HG03196 (cell line): ENCODE results near the gene EXOSC10.
"Not testable (repeated sequence)": the region's sequence is repeated elsewhere in the genome, so short reads cannot be mapped to it uniquely, and the experiment has no call there.

ENCODE experiments used
- ATAC-seq: cut with Tn5 transposase; IDR thresholded peaks from one replicate; pipeline ENCODE4 v1.9.1; 2021; ENCODE audit not compliant: unreplicated experiment

The EXOSC10 gene

DNA sequence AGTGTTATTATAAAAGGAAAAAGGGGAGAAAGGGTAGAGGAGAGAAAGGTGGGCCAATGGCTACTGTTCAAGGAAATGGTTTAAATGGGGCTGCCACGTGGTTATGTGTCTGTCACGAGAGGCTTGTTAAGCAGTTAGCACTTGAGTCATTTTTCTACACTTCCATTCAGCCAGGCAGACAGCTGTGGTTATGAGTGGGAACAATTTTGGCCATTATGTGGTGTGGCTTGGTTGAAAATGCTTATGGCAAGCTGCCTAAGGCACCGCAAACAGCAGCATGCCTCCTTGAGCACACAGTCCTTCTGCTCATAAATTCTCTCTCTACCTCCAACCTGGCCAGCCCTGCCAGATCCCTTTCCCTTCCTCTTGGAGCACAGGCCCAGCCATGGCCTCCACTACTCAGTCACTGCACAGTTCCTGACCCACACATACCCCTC is 36.7 kb downstream of the EXOSC10 start:
- no peak for ATAC-seq

DNA sequence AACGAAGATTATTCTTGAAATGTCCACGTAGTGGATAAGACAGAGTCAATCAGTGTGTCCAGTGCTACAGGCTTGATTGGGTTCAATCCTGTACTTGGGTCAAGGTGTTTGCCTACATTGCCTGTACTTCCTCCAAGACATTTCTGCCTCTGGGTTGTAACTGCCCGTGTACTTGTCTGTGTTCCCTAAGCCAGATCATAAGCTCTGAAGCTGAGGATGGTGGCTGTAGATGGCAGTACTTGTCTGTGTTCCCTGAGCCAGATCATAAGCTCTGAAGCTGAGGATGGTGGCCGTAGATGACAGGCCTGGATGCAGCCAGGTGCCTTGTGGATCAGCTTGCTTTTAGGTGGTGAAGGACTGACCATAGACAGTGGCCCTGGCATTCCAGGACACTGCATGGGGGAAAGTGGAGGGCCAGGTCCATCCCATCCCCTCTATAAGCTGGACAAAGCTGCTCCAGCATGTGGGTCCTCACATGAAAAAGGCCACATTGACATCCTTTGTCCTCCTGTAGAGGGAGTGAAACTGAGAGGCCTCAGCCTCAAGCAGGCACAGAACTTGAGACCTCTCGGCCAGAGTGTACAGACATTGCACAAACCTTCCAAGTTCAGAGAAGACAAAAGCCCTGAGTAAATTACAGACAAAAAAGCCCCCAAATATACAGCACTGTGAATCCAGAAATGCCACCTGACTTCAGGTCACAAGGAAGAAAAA is 37.9 kb downstream of the EXOSC10 start:
- ATAC-seq = no peak

- ATAC-seq = peak; percentile 87
Observed at GRCh38 chr1:11059968-11060830, 39.5 kb downstream of the EXOSC10 start, which contains the start of gene SRM. TSS of gene SRM (minus strand) at chr1:11060018. CDS start at chr1:11059943, 75 bp downstream.

DNA sequence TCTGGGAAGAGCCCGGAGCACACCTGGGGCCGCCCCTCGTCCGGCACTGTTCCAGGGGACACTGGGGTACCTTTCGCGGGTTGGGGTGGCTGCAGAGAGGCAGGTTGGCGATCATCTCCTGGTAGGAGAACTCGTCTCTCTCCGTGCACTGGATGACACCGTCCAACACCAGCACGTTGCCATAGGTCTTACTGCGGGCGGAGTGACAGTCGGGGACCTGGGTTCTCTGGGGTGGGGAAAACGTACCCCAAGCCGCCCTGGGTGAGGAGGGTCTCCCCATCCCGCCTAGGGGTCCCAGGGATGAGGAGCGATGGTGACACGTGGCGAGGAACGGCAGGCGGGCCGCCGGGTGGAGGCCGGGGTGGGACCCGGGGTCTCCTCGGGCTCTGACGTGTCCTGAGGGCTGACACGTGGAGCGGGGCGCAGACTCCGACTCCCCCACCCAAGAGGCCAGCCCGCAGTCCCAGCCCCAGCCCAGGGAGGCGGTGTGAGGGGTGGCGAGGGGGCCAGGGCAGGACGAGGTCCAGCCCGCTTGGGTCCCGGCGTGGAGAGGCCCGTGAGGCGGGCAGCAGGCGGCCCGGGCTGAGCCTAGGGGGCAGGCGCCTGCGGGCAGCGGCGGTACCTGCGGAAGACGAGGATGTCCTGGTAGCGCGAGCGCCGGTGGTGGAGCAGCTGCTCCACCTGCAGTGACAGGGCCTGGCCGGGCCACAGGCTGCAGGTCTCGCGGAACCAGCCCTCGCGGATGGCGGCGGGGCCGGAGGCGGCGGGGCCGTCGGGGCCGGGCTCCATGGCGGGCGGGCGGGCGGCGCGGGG is 40.3 kb downstream of the EXOSC10 start:
- ATAC-seq = peak; percentile 4

DNA sequence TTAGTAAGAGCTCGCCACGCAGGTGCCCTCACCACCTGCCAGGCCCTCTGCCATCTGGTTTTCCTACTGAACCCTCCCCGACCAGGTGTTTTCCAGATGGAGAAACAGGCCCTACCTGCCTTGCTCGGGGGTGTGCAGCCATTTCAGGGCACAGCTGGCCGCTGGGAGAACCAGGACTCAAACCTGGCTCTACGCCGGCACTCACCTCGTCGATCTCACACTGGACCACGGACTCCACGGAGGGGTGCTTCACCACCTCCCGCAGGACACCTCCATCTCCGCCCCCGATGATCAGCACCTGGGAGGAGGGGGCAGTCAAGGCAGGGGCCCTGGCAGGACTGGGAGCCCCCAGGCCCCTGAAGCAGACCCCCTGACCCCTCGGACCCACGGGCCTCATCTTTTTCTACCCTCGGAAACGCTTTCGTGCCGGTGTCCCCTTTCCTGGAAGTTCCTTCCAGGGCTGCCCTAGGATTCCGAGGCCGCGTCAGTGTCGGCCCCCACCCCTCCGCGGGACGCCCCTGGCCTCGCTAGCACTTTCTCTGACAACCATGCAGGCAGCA is 41.0 kb downstream of the EXOSC10 start:
- no peak for ATAC-seq

- ATAC-seq = no peak
Observed at GRCh38 chr1:11058026-11058425, 41.6 kb downstream of the EXOSC10 start.

- ATAC-seq = no peak
Observed at GRCh38 chr1:11057477-11057876, 42.2 kb downstream of the EXOSC10 start.

DNA sequence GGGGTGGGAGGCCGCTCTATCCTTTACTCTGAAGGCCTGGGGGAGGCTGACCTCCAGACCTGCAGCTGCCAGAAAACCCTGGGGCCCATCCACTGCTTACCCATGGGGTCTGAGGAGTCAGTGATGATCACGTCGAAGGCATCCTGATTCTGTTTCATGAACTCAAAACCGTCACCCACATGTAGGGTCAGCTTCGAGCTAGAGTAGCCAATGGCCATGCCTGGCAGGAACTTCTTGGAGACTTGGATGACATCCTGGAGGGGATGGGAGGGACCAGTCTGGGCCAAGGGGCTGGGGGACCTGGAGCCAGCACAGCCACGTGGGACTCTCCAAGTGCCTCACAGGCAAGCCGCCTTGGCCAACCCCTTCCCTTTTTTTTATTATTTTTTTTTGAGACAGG is 43.2 kb downstream of the EXOSC10 start:
- ATAC-seq = no peak

DNA sequence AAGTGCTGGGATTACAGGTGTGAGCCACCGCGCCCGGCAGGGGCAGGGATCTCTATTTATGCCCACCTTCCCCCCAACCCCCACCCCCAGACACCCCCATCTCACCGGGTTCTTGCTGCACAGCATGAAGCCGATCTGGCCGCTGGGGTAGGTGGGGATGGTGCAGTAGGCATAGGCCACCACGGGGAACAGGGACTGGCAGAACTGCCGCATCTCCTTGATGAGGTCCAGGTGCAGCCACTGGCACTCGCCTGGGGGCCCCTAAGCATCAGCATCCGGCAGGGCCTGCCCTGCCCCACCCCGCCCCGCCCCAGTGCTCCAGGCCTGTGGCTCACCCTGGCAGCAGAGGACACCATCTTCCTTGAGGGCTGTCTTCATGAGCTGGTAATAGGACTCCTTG is 44.0 kb downstream of the EXOSC10 start:
- no peak for ATAC-seq

- no peak for ATAC-seq
Observed at GRCh38 chr1:11054666-11055065, 45.0 kb downstream of the EXOSC10 start.

DNA sequence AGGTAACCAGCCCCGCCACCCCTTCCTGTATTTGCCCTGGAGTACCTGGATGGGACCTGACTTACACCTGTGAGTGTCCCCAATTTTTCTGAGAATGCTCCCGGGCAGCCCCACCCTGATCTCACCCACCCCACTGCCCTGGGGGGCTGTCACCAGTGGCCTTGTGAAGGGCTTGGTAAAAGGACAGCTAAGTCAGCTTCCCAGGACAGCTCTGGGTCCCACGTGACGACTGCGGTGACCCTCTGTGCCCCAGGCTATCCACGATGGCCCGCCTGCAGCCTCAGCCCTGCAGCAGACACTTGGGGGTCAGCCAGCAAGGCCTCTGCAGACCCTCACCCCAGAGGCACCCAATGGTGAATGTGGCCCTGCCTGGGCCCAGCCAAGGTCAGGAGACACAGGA is 45.5 kb downstream of the EXOSC10 start:
- no peak for ATAC-seq

- no peak for ATAC-seq
Observed at GRCh38 chr1:11053758-11054137, 45.9 kb downstream of the EXOSC10 start.

DNA sequence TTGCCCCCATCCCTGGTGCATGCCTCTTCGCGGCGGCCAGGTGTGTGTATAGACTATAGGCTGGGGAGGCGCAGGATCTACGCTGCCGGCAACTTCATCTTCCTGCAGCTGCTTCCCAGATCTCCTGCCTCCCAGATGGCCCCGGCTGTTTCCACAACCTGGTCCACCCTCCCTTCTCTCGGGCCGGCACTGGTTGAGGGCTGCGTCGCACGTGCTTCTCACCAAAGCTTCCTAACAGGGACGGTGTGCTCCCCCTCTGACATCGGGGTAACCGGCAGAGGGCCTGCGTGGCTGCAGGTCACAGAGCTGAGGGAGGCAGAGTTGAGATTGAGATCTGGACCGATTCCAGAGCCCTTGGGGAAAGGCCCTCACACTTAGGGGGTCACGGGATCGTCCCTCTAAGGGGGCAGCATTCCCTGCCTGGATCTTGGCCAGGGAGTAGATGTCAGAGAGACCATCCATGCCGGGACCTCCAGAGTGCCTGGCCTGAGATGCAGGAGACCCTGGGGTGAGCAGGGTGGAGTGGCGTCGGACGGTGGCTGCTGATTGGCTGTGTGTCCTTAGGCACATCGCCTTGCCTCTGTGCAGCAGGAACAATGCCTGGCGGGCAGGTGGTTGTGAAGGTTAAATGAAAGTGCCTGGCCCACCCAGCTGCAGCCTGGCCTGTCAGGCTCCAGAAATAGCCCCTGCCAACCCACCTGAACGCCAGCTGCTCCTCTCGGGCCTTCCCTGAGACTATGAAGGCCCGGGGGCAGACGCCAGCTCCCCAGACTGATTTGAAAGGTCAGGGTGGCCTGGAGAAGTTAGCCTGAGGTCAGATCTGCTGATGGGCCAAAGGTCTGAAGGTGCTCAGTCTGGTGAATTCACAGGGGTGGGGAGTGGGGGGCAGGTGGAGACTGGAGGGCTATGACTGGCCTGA is 46.6 kb downstream of the EXOSC10 start:
- ATAC-seq = no peak

- no peak for ATAC-seq
Observed at GRCh38 chr1:11051781-11052511, 47.7 kb downstream of the EXOSC10 start.

DNA sequence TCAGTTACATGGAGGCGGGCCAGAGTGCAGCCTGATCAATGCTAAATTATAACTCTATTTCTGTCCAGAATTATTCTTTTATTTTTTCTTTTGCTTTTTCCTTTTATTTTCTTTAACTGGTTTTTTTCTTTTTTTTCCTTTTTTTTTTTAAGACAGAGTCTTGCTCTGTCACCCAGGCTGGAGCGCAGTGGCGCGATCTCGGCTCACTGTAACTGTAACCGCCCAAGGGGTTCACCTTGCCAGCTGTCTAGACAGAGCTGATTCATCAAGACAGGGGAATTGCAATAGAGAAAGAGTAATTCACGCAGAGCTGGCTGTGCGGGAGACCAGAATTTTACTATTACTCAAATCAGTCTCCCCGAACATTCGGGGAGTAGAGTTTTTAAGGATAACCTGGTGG is 48.5 kb downstream of the EXOSC10 start:
- not testable (repeated sequence) for ATAC-seq

GRCh38 chr1:11046625-11047365 is 52.9 kb downstream of the EXOSC10 start, which contains the start of gene MASP2:
TSS of gene MASP2 (minus strand) at chr1:11047239. CDS start at chr1:11047207, 32 bp downstream.
- no peak for ATAC-seq

GRCh38 chr1:11046270-11046566 is 53.5 kb downstream of the EXOSC10 start:
- no peak for ATAC-seq

DNA sequence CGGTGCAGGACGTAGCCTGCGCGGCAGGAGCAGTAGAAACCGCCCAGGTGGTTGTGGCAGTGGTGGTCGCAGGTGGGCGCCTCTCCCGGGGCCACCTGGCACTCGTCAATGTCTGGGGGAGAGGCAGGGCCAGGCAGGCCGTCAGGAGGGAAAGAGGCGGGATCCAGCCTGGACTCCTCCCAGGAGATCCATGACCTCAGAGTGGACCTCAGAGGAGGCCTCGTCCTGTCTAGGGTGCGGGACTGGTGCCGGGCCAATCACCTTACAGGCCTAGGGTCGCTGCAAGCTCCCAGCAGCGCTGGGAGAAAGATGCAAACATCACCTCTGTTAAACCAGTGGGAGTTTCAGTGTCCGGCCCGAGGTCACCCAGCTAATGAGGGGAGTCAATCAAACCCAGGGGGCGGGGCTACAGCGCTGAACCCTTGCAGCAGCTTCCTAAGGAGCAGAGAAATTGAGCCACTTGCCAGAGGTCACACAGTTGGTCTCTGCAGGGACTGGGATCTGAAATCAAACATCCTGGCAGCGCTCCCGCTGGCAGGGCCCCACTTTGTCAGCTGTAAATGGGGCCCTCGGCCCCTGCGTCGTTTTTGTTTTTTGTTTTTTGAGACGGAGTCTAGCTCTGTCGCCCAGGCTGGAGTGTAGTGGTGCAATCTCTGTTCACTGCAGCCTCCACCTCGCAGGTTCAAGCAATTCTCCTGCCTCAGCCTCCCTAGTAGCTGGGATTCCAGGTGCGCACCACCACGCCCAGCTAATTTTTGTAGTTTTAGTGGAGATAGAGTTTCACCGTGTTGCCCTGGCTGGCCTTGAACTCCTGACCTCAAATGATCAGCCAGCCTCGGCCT is 54.0 kb downstream of the EXOSC10 start:
- no peak for ATAC-seq
